ENCODE data around the gene UAP1L1.

GRCh38 chr9:137078701-137079400, 1.5 kb downstream of the UAP1L1 start:
- TF ChIP-seq CTCF (IDR thresholded peaks at IDR 0.05) = no peak
- TF ChIP-seq POLR2A (IDR thresholded peaks at IDR 0.05) = no peak
